Neural cell (in vitro differentiated cells): ENCODE data around the gene PREX1. TPM values are rescaled to one million over a fixed set of nuclear protein-coding genes. Genes with fewer than 3 reads are reported as not detected.

Experiments
- H2AFZ ChIP-seq: fragments of 200-600, 300-800 bp; sonication (generic), shearing (Covaris generic); 2 replicates; pipeline ENCODE4 v1.6.0; 2014; ENCODE audit warnings: low read depth, mild to moderate bottlenecking, antibody characterized with exemption, low read length, moderate library complexity
- H3F3A ChIP-seq: fragments of 200-600 bp; shearing (Covaris generic); 2 replicates; pipeline ENCODE4 v1.6.1; 2016; ENCODE audit warnings: mild to moderate bottlenecking, moderate library complexity, mixed read lengths, antibody characterized with exemption, low read length; ENCODE audit not compliant: insufficient read depth, poor library complexity, severe bottlenecking
- H3K27ac ChIP-seq: fragments of 200-600, 300-800 bp; sonication (generic), shearing (Covaris generic); 2 replicates; pipeline ENCODE4 v1.5.1; 2014; ENCODE audit warnings: mild to moderate bottlenecking, low read length, moderate library complexity
- H3K27me3 ChIP-seq: fragments of 300-800, 200-600 bp; sonication (generic), shearing (Covaris generic); 2 replicates; pipeline ENCODE4 v1.6.0; 2014; ENCODE audit warnings: mild to moderate bottlenecking, low read depth, low read length, moderate library complexity; ENCODE audit not compliant: insufficient read depth
- H3K36me3 ChIP-seq: fragments of 300-800, 200-600 bp; sonication (generic), shearing (Covaris generic); 2 replicates; pipeline ENCODE4 v1.5.1; 2014; ENCODE audit warnings: mild to moderate bottlenecking, antibody characterized with exemption, low read length, moderate library complexity; ENCODE audit not compliant: insufficient read depth
- H3K4me2 ChIP-seq: fragments of 300-800, 200-600 bp; sonication (generic), shearing (Covaris generic); 2 replicates; pipeline ENCODE4 v1.6.0; 2014; ENCODE audit warnings: mild to moderate bottlenecking, low read length
- H3K4me3 ChIP-seq: fragments of 300-800, 200-600 bp; sonication (generic), shearing (Covaris generic); 2 replicates; pipeline ENCODE4 v1.5.1; 2014; ENCODE audit warnings: mild to moderate bottlenecking, low read length, moderate library complexity
- H3K79me2 ChIP-seq: fragments of 200-600 bp; shearing (Covaris generic); replicated peaks from 2 replicates; pipeline ENCODE4 v1.6.0; 2014; ENCODE audit warnings: mild to moderate bottlenecking, low read length, moderate library complexity; ENCODE audit not compliant: insufficient read depth
- H3K9ac ChIP-seq: fragments of 300-800, 200-600 bp; sonication (generic), shearing (Covaris generic); 2 replicates; pipeline ENCODE4 v1.6.1; 2016; ENCODE audit warnings: mild to moderate bottlenecking, low read length, mixed read lengths
- H3K9me2 ChIP-seq: fragments of 200-600 bp; shearing (Covaris generic); 2 replicates; pipeline ENCODE4 v1.6.1; 2016; ENCODE audit warnings: mild to moderate bottlenecking, low read length, mixed read lengths; ENCODE audit not compliant: insufficient read depth
- H3K9me3 ChIP-seq: fragments of 200-600, 300-800 bp; sonication (generic), shearing (Covaris generic); 2 replicates; pipeline ENCODE4 v1.6.1; 2016; ENCODE audit warnings: mild to moderate bottlenecking, mixed run types, low read length, moderate library complexity, mixed read lengths
- H4K20me1 ChIP-seq: fragments of 200-600 bp; shearing (Covaris generic); 2 replicates; pipeline ENCODE4 v1.6.1; 2016; ENCODE audit warnings: mild to moderate bottlenecking, mixed run types; ENCODE audit not compliant: insufficient read depth
- EP300 ChIP-seq: fragments of 450-650 bp; conservative IDR thresholded peaks from 2 replicates; pipeline ENCODE4 v1.6.1; 2014; ENCODE audit warnings: antibody characterized with exemption, mild to moderate bottlenecking, moderate library complexity; ENCODE audit not compliant: poor library complexity, severe bottlenecking
- EZH2 ChIP-seq: fragments of 200-600, 300-800 bp; shearing (Covaris generic), sonication (generic); IDR thresholded peaks from 2 replicates; pipeline ENCODE4 v1.6.1; 2014; ENCODE audit warnings: antibody characterized with exemption, low read length, borderline replicate concordance, mild to moderate bottlenecking; ENCODE audit not compliant: insufficient read depth, poor library complexity, severe bottlenecking
- MXI1 ChIP-seq: fragments of 450-650 bp; conservative IDR thresholded peaks from 2 replicates; pipeline ENCODE4 v1.6.1; 2014; ENCODE audit warnings: antibody characterized with exemption, mild to moderate bottlenecking; ENCODE audit not compliant: poor library complexity, severe bottlenecking
- POLR2AphosphoS5 ChIP-seq: IDR thresholded peaks from 2 replicates; pipeline ENCODE4 v1.6.1; 2012
- RAD21 ChIP-seq: fragments of 450-650 bp; conservative IDR thresholded peaks from 2 replicates; pipeline ENCODE4 v1.6.1; 2014; ENCODE audit warnings: antibody characterized with exemption, mild to moderate bottlenecking, moderate library complexity
- SMC3 ChIP-seq: fragments of 450-650 bp; conservative IDR thresholded peaks from 2 replicates; pipeline ENCODE4 v1.6.1; 2014; ENCODE audit warnings: antibody characterized with exemption, mild to moderate bottlenecking, moderate library complexity; ENCODE audit not compliant: poor library complexity
- TAF1 ChIP-seq: IDR thresholded peaks from 2 replicates; pipeline ENCODE4 v1.6.1; 2012; ENCODE audit warnings: low read depth
- polyA plus RNA-seq: library from polyadenylated mRNA; depleted of rRNA; stranded (reverse); fragments of >200 nt; gene quantifications from 2 replicates; pipeline ENCODE4 v1.2.3, GENCODE V29; 2014
- TF ChIP-seq, protein P1 (sequence below): IDR thresholded peaks from 2 replicates; pipeline ENCODE4 v1.6.1; 2012; ENCODE audit warnings: borderline replicate concordance
- TF ChIP-seq, protein P2 (sequence below): fragments of 450-650 bp; IDR thresholded peaks from 2 replicates; pipeline ENCODE4 v1.5.1; 2014; ENCODE audit warnings: antibody characterized with exemption, mild to moderate bottlenecking, moderate library complexity; ENCODE audit not compliant: poor library complexity, severe bottlenecking

The PREX1 gene
- polyA plus RNA-seq, 1 donor from 2014 or later, result 0.06 TPM

DNA sequence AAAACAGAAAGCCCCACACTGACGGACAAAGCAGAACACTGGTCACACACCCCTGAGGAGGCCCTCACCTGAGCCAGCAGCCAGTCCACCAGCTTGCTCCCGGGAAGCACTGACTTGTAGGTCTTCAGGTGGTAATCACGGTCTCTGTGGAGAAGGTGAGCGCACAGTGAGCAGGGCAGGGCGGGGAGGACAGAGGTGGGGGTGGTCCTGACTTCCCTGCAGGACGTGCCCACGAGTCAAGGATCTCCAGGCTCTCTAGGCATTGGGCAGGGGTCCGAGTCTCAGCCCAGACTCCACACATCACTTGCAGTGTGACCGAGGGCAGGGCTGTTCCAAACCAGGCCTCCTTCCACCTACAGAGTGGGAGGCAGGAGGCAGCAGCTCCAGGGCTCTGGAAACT lies 151.7 kb downstream of the PREX1 start:
- no peak overlapping the region for H3K27ac ChIP-seq
- no peaks in the 10 kb centered on the region for H3F3A ChIP-seq
- no peak overlapping the region for H3K4me2 ChIP-seq
- H3K27me3 ChIP-seq, result no peaks in the 10 kb centered on the region
- no peak overlapping the region for H3K9ac ChIP-seq
- H4K20me1 ChIP-seq, result no peaks in the 10 kb centered on the region
- no peak overlapping the region for H3K4me3 ChIP-seq
- H3K9me3 ChIP-seq, result no peaks in the 10 kb centered on the region
- H3K9me2 ChIP-seq, result no peaks in the 10 kb centered on the region
- H3K36me3 ChIP-seq, result no peaks in the 10 kb centered on the region
- H3K79me2 ChIP-seq, result no peaks in the 10 kb centered on the region
- H2AFZ ChIP-seq, result no peak overlapping the region
- TF ChIP-seq POLR2AphosphoS5 (no peak), TAF1 (no peak), MXI1 (no peak), RAD21 (no peak), SMC3 (no peak), EZH2 (no peak), EP300 (no peak)
- TF ChIP-seq, protein P1, sequence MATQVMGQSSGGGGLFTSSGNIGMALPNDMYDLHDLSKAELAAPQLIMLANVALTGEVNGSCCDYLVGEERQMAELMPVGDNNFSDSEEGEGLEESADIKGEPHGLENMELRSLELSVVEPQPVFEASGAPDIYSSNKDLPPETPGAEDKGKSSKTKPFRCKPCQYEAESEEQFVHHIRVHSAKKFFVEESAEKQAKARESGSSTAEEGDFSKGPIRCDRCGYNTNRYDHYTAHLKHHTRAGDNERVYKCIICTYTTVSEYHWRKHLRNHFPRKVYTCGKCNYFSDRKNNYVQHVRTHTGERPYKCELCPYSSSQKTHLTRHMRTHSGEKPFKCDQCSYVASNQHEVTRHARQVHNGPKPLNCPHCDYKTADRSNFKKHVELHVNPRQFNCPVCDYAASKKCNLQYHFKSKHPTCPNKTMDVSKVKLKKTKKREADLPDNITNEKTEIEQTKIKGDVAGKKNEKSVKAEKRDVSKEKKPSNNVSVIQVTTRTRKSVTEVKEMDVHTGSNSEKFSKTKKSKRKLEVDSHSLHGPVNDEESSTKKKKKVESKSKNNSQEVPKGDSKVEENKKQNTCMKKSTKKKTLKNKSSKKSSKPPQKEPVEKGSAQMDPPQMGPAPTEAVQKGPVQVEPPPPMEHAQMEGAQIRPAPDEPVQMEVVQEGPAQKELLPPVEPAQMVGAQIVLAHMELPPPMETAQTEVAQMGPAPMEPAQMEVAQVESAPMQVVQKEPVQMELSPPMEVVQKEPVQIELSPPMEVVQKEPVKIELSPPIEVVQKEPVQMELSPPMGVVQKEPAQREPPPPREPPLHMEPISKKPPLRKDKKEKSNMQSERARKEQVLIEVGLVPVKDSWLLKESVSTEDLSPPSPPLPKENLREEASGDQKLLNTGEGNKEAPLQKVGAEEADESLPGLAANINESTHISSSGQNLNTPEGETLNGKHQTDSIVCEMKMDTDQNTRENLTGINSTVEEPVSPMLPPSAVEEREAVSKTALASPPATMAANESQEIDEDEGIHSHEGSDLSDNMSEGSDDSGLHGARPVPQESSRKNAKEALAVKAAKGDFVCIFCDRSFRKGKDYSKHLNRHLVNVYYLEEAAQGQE, result no peak
- TF ChIP-seq, protein P2, sequence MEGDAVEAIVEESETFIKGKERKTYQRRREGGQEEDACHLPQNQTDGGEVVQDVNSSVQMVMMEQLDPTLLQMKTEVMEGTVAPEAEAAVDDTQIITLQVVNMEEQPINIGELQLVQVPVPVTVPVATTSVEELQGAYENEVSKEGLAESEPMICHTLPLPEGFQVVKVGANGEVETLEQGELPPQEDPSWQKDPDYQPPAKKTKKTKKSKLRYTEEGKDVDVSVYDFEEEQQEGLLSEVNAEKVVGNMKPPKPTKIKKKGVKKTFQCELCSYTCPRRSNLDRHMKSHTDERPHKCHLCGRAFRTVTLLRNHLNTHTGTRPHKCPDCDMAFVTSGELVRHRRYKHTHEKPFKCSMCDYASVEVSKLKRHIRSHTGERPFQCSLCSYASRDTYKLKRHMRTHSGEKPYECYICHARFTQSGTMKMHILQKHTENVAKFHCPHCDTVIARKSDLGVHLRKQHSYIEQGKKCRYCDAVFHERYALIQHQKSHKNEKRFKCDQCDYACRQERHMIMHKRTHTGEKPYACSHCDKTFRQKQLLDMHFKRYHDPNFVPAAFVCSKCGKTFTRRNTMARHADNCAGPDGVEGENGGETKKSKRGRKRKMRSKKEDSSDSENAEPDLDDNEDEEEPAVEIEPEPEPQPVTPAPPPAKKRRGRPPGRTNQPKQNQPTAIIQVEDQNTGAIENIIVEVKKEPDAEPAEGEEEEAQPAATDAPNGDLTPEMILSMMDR, result no peak

DNA sequence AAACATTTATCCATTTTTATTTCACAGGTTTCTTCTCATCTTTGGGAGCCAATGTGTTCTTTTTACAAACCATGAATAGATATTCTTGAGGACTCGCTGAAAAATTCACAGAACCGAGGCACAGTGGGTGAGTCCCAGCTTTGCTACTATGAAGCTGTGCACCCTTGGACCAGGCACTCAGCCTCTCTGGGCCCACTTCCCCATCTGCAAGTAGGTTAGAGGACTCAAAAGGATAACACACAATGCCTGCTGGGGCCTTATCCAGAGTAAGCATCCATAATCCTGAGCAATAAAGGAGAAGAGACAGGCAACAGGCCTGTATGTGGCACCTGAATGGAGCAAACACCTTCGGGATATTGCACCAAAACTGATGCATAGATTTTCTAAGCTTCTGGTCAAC lies 153.3 kb downstream of the PREX1 start:
- Histone ChIP-seq H3K4me3 (no peak overlapping the region), H3K27me3 (no peaks in the 10 kb centered on the region), H3K27ac (no peak overlapping the region), H3K36me3 (no peaks in the 10 kb centered on the region), H3K9me3 (no peaks in the 10 kb centered on the region), H3K9ac (no peak overlapping the region), H3K4me2 (no peak overlapping the region), H4K20me1 (no peaks in the 10 kb centered on the region), H3K79me2 (no peaks in the 10 kb centered on the region), H3K9me2 (no peaks in the 10 kb centered on the region), H3F3A (no peaks in the 10 kb centered on the region), H2AFZ (no peak overlapping the region)
- TF ChIP-seq SMC3 (no peak), EP300 (no peak), EZH2 (no peak), RAD21 (no peak), MXI1 (no peak), TAF1 (no peak), POLR2AphosphoS5 (no peak)
- TF ChIP-seq, protein P1, result no peak
- TF ChIP-seq, protein P2, result no peak
